H1 (cell line): ENCODE results near the gene IARS2. TPM values are rescaled to one million over a fixed set of nuclear protein-coding genes. Genes with fewer than 3 reads are reported as not detected.

Experiments used
- CTCF ChIA-PET: fragments of 300-600 bp; sonication (Branson Sonifier 250); formaldehyde crosslinking; loops from one replicate; lab custom pipeline; 2021; ENCODE audit not compliant: partially characterized antibody; lab: Charles Lee
- POLR2A ChIA-PET: fragments of 300-600 bp; sonication (Branson Sonifier 250); formaldehyde crosslinking; loops from one replicate; lab custom pipeline; 2021; ENCODE audit warnings: inconsistent platforms; ENCODE audit not compliant: partially characterized antibody; lab: Charles Lee
- DNase-seq, 2 experiments: peaks; one replicate each; pipeline versions ENCODE4 v3.0.0 to v3.0.0-alpha.2; 2010 to 2022; ENCODE audit warnings: low spot score in 2 of 2, low read depth in 1 of 2, mixed read lengths in 1 of 2
- FAIRE-seq: peaks from 2 replicates; lab custom pipeline; 2011; peaks lifted over from hg19 to GRCh38; lab: Jason Lieb, UNC
- H2AFZ ChIP-seq: 2 replicates; pipeline ENCODE4 v1.8.1; 2012; ENCODE audit warnings: low read length, inconsistent platforms
- H2AK5ac ChIP-seq: 2 replicates; pipeline ENCODE4 v1.6.1; 2013; ENCODE audit warnings: low read depth, low read length
- H2BK120ac ChIP-seq: replicated peaks from 2 replicates; pipeline ENCODE3; 2013; ENCODE audit warnings: low read depth, low read length, inconsistent platforms
- H2BK12ac ChIP-seq: 2 replicates; pipeline ENCODE4 v1.6.1; 2013; ENCODE audit warnings: low read depth, low read length
- H2BK15ac ChIP-seq: 2 replicates; pipeline ENCODE4 v1.6.1; 2013; ENCODE audit warnings: low read length
- H2BK20ac ChIP-seq: 2 replicates; pipeline ENCODE4 v1.6.1; 2013; ENCODE audit warnings: low read length
- H2BK5ac ChIP-seq: 2 replicates; pipeline ENCODE4 v1.6.1; 2013; ENCODE audit warnings: low read depth, low read length
- H3K14ac ChIP-seq: 2 replicates; pipeline ENCODE4 v1.6.1; 2013; ENCODE audit warnings: inconsistent platforms; ENCODE audit not compliant: insufficient read length
- H3K18ac ChIP-seq: 2 replicates; pipeline ENCODE4 v1.6.1; 2013; ENCODE audit warnings: low read length; ENCODE audit errors: extremely low read depth
- H3K23ac ChIP-seq: 2 replicates; pipeline ENCODE4 v1.6.1; 2013; ENCODE audit warnings: inconsistent platforms; ENCODE audit not compliant: insufficient read length
- H3K23me2 ChIP-seq: 2 replicates; pipeline ENCODE4 v1.6.1; 2013; ENCODE audit warnings: low read depth, low read length
- H3K27ac ChIP-seq: 2 replicates; pipeline ENCODE4 v1.6.1; 2011; ENCODE audit warnings: low read depth, low read length, inconsistent platforms
- H3K27me3 ChIP-seq, 4 experiments: replicated peaks in 1 of 4; 1 replicate in 1 of 4; 2 replicates in 3 of 4; pipeline versions ENCODE4 v1.6.1 to v1.8.1; 2011 to 2013; ENCODE audit warnings: low read length in 3 of 4, mild to moderate bottlenecking in 3 of 4, inconsistent platforms in 2 of 4, mixed read lengths in 2 of 4, moderate library complexity in 1 of 4; ENCODE audit not compliant: control insufficient read depth in 3 of 4, insufficient read depth in 3 of 4; ENCODE audit errors: extremely low read depth in 1 of 4
- H3K36me3 ChIP-seq, 4 experiments: 2 replicates each; pipeline versions ENCODE4 v1.6.1 to v1.8.1; 2011 to 2013; ENCODE audit warnings: mild to moderate bottlenecking in 4 of 4, low read length in 3 of 4, moderate library complexity in 2 of 4, control low read depth in 1 of 4, inconsistent platforms in 1 of 4; ENCODE audit not compliant: insufficient read depth in 4 of 4, control insufficient read depth in 2 of 4
- H3K4ac ChIP-seq: replicated peaks from 2 replicates; pipeline ENCODE3; 2013; ENCODE audit warnings: low read length, low read depth, mixed read lengths, inconsistent platforms; ENCODE audit not compliant: insufficient read length
- H3K4me1 ChIP-seq, 4 experiments: replicated peaks in 1 of 4; 1 replicate in 1 of 4; 2 replicates in 3 of 4; pipeline versions ENCODE4 v1.6.1 to v1.8.1; 2011 to 2013; ENCODE audit warnings: low read length in 3 of 4, inconsistent platforms in 2 of 4, mixed read lengths in 1 of 4; ENCODE audit not compliant: insufficient read depth in 4 of 4, control insufficient read depth in 3 of 4
- H3K4me2 ChIP-seq, 2 experiments: 2 replicates each; pipeline versions ENCODE4 v1.6.1 to v1.8.1; 2011 to 2013; ENCODE audit warnings: low read depth in 2 of 2, low read length in 2 of 2, control low read depth in 1 of 2, inconsistent platforms in 1 of 2, mild to moderate bottlenecking in 1 of 2; ENCODE audit not compliant: insufficient read depth in 1 of 2
- H3K4me3 ChIP-seq, 4 experiments: fragments of 200-600, 300-600 bp in 1 of 4; sonication (generic), shearing (Covaris generic), sonication (Bioruptor Twin) in 1 of 4; 2 replicates each; pipeline versions ENCODE4 v1.5.1 to v1.8.1; 2011 to 2016; ENCODE audit warnings: low read length in 4 of 4, low read depth in 3 of 4, control low read depth in 2 of 4, inconsistent platforms in 2 of 4, mild to moderate bottlenecking in 2 of 4, mixed read lengths in 1 of 4, moderate library complexity in 1 of 4; ENCODE audit not compliant: insufficient read depth in 2 of 4; ENCODE audit errors: extremely low read depth in 1 of 4
- H3K56ac ChIP-seq: replicated peaks from 2 replicates; pipeline ENCODE3; 2013; ENCODE audit warnings: low read depth, mild to moderate bottlenecking, mixed read lengths, low read length, inconsistent platforms; ENCODE audit not compliant: insufficient read length
- H3K79me1 ChIP-seq: 2 replicates; pipeline ENCODE4 v1.6.1; 2013; ENCODE audit warnings: low read depth, low read length, control low read depth
- H3K79me2 ChIP-seq, 2 experiments: 2 replicates each; pipeline versions ENCODE4 v1.6.1 to v1.8.1; 2012 to 2013; ENCODE audit warnings: low read length in 2 of 2, mild to moderate bottlenecking in 2 of 2, inconsistent platforms in 1 of 2; ENCODE audit not compliant: insufficient read depth in 2 of 2, control insufficient read depth in 1 of 2
- H3K9ac ChIP-seq, 4 experiments: replicated peaks in 1 of 4; 1 replicate in 1 of 4; 2 replicates in 3 of 4; pipeline versions ENCODE4 v1.6.1 to v1.8.1; 2011 to 2013; ENCODE audit warnings: low read depth in 3 of 4, low read length in 3 of 4, control low read depth in 2 of 4, mild to moderate bottlenecking in 2 of 4, moderate library complexity in 2 of 4, inconsistent platforms in 1 of 4; ENCODE audit errors: extremely low read depth in 1 of 4
- H3K9me3 ChIP-seq, 2 experiments: 2 replicates each; pipeline versions ENCODE4 v1.6.1 to v1.8.1; 2012 to 2013; ENCODE audit warnings: mild to moderate bottlenecking in 2 of 2, moderate library complexity in 2 of 2, control low read depth in 1 of 2, inconsistent platforms in 1 of 2, low read depth in 1 of 2, low read length in 1 of 2, mixed read lengths in 1 of 2; ENCODE audit not compliant: insufficient read depth in 2 of 2
- H4K20me1 ChIP-seq, 2 experiments: replicated peaks in 1 of 2; 2 replicates each; pipeline versions ENCODE3 to v1.8.1; 2011 to 2013; ENCODE audit warnings: inconsistent platforms in 2 of 2, low read length in 2 of 2, mild to moderate bottlenecking in 1 of 2; ENCODE audit not compliant: insufficient read depth in 2 of 2, control insufficient read depth in 1 of 2
- H4K5ac ChIP-seq: 2 replicates; pipeline ENCODE4 v1.6.1; 2013; ENCODE audit warnings: low read length, low read depth, mixed read lengths, inconsistent platforms; ENCODE audit not compliant: insufficient read length
- H4K8ac ChIP-seq: 2 replicates; pipeline ENCODE4 v1.8.0; 2013; ENCODE audit warnings: mild to moderate bottlenecking, moderate library complexity, low read length, inconsistent platforms; ENCODE audit not compliant: insufficient read depth; ENCODE audit errors: extremely low read depth
- H4K91ac ChIP-seq: replicated peaks from 2 replicates; pipeline ENCODE3; 2013; ENCODE audit warnings: low read length, mixed read lengths, inconsistent platforms; ENCODE audit not compliant: insufficient read length
- CBX5 ChIP-seq: fragments of 300-800, 300-1000 bp; sonication (generic); IDR thresholded peaks from 2 replicates; pipeline ENCODE4 v1.7.1; 2016; ENCODE audit warnings: antibody characterized with exemption, low read length, low read depth
- CBX8 ChIP-seq: fragments of 300-800, 300-1000 bp; sonication (generic); IDR thresholded peaks from 2 replicates; pipeline ENCODE4 v1.7.1; 2016; ENCODE audit warnings: low read depth, low read length, borderline replicate concordance
- CEBPB ChIP-seq: IDR thresholded peaks from 2 replicates; pipeline ENCODE4 v1.6.1; 2012; ENCODE audit warnings: low read depth, low read length
- CHD1 ChIP-seq: IDR thresholded peaks from 2 replicates; pipeline ENCODE4 v1.6.1; 2012; ENCODE audit warnings: low read depth, low read length, improper control_type of control experiment
- E2F6 ChIP-seq: IDR thresholded peaks from 2 replicates; pipeline ENCODE4 v1.6.1; 2012; ENCODE audit warnings: inconsistent platforms
- GABPA ChIP-seq: IDR thresholded peaks from 2 replicates; pipeline ENCODE4 v1.6.1; 2011; ENCODE audit warnings: mild to moderate bottlenecking, low read length, moderate library complexity, borderline replicate concordance; ENCODE audit not compliant: insufficient read depth
- HDAC2 ChIP-seq, 2 experiments: fragments of 300-600 bp in 1 of 2; sonication (generic) in 1 of 2; IDR thresholded peaks; 2 replicates each; pipeline ENCODE4 v1.6.1; 2011 to 2012; ENCODE audit warnings: low read depth in 2 of 2, low read length in 2 of 2, mild to moderate bottlenecking in 2 of 2, moderate library complexity in 2 of 2, borderline replicate concordance in 1 of 2, inconsistent platforms in 1 of 2
- POU5F1 ChIP-seq: IDR thresholded peaks from 2 replicates; pipeline ENCODE4 v1.6.1; 2011; ENCODE audit warnings: low read depth, mild to moderate bottlenecking, low read length, moderate library complexity
- RXRA ChIP-seq: IDR thresholded peaks from 2 replicates; pipeline ENCODE4 v1.6.1; 2011; ENCODE audit warnings: low read depth, mild to moderate bottlenecking, low read length, moderate library complexity; ENCODE audit not compliant: insufficient read depth
- SIN3A ChIP-seq, 2 experiments: IDR thresholded peaks in 1 of 2; conservative IDR thresholded peaks in 1 of 2; 2 replicates each; pipeline ENCODE4 v1.6.1; 2011 to 2012; ENCODE audit warnings: low read length in 2 of 2, improper control_type of control experiment in 1 of 2, low read depth in 1 of 2, mild to moderate bottlenecking in 1 of 2
- SRF ChIP-seq: IDR thresholded peaks from 2 replicates; pipeline ENCODE4 v1.6.1; 2011; ENCODE audit warnings: mild to moderate bottlenecking, low read depth, low read length, moderate library complexity
- TCF12 ChIP-seq: IDR thresholded peaks from 2 replicates; pipeline ENCODE4 v1.6.1; 2011; ENCODE audit warnings: low read depth, mild to moderate bottlenecking, low read length
- ZNF274 ChIP-seq: IDR thresholded peaks from 2 replicates; pipeline ENCODE4 v1.7.0; 2012; ENCODE audit warnings: low read length, borderline replicate concordance; ENCODE audit errors: extremely low read depth
- WGBS, 2 experiments: shearing (Covaris generic) in 1 of 2; methylation state at CpG; one replicate each; pipeline versions ENCODE4 v1.1.6 to v1.1.7; 2013 to 2015; ENCODE audit warnings: low lambda C conversion rate in 2 of 2, mixed read lengths in 2 of 2, inconsistent platforms in 1 of 2, low coverage in 1 of 2, missing lambda C conversion rate in 1 of 2; ENCODE audit not compliant: insufficient replicate concordance in 2 of 2, insufficient coverage in 1 of 2, insufficient read length in 1 of 2; ENCODE audit errors: extremely low coverage in 1 of 2, missing lambda C conversion rate in 1 of 2; 5-methylcytosine and 5-hydroxymethylcytosine counted together
- polyA plus RNA-seq, 7 experiments: library from polyadenylated mRNA; depleted of rRNA in 3 of 7; stranded (reverse) in 5 of 7; unstranded in 2 of 7; fragments of >200 nt in 5 of 7; fragments of 200-250 nt in 2 of 7; gene quantifications; 1 replicate in 5 of 7; 2 replicates in 1 of 7; 4 replicates in 1 of 7; pipeline versions ENCODE4 v1.2.1 to v1.2.3, GENCODE V29; 2011 to 2013; ENCODE audit warnings: missing spikeins in 2 of 7, mixed read lengths in 2 of 7
- total RNA-seq: library from RNA; stranded (reverse); fragmentation: NEBNext Ultra II Directional; extraction: Animal tissue kit (Norgen Biotek cat#: 25700); gene quantifications from 2 replicates; pipeline ENCODE4 v1.2.1, GENCODE V29; 2021

The IARS2 gene
- total and polyA plus RNA-seq, 2 of the 8 experiments (the other 6 are each of a cell fraction or from before 2014, with no cell fraction given), result 15.0 to 69.8 TPM

DNA sequence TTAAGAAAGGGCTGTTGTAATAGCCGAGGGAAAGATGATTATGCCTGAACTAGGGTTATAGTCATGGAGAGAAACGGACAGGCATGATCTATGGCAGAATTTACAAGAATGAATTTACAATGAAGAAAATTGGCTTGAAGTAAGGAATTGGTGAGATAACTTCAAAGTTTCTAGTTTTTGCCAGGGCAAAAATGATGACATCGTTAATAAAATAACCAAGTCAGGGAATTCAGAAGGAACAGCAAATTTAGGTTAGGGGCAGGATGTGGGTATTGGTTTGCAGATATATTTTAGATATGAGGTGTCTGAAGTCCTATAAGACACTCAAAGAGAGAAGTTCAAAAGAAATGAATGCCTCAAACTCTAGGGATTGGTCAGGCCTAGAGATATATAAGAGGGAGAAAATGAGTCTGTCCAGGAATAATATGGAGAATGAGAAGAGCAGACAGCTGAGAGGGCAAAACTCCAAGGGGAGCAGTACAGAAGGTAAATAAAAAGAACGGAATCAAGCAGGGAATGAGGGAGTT, 62.8 kb downstream of the IARS2 start:
- Histone ChIP-seq H3K27me3 (no peaks in the 10 kb centered on the region), H3K4me2 (no peak overlapping the region), H4K91ac (no peak overlapping the region), H3K9me3 (no peaks in the 10 kb centered on the region), H3K79me2 (no peaks in the 10 kb centered on the region), H3K36me3 (peaks cover 2 to 55% (median 36%) of the 10 kb centered on the region in 4 experiments; a peak in 6 of 8 replicates), H2BK20ac (no peak overlapping the region), H3K27ac (no peak overlapping the region), H2BK15ac (no peak overlapping the region), H2BK5ac (no peak overlapping the region), H3K18ac (no peak overlapping the region), H3K23me2 (no peaks in the 10 kb centered on the region), H3K79me1 (no peaks in the 10 kb centered on the region), H4K8ac (no peak overlapping the region), H3K56ac (no peak overlapping the region), H3K4me3 (no peak overlapping the region), H2BK120ac (no peak overlapping the region), H3K9ac (no peak overlapping the region), H3K4ac (no peak overlapping the region), H3K4me1 (no peaks in the 10 kb centered on the region), H4K20me1 (peaks cover 0 to 1% of the 10 kb centered on the region in 2 experiments), H4K5ac (no peak overlapping the region), H2BK12ac (no peak overlapping the region), H2AFZ (no peak overlapping the region), H3K23ac (no peak overlapping the region), H2AK5ac (no peak overlapping the region), H3K14ac (no peak overlapping the region)
- ChIA-PET CTCF (interaction anchor here (0.7 kb wide), 1 partner anchor 109 kb away, joined by 3 read pairs; no protein-coding TSS in a partner anchor), POLR2A (interaction anchor here (1.1 kb wide), 1 partner anchor 14 kb away, joined by 3 read pairs; no protein-coding TSS in a partner anchor)
- FAIRE-seq (no peak), DNase-seq (no peak)
- WGBS, 2 experiments, result 90% methylated on average over 4 of the region's 4 CpGs; no CpG with 5 or more reads in 1 of the 2 experiments
- no peak for TF ChIP-seq HDAC2 (IDR thresholded peaks at IDR 0.05; ENCODE audit: borderline replicate concordance in 1 of 2, low read depth in 2 of 2, low read length in 2 of 2)
- no peak for TF ChIP-seq CBX5
- TF ChIP-seq SIN3A (conservative IDR thresholded peaks at IDR 0.05 in 1 of 2, IDR thresholded peaks at IDR 0.05 in 1 of 2; ENCODE audit: low read depth in 1 of 2, low read length in 2 of 2), result no peak
- no peak for TF ChIP-seq E2F6
- TF ChIP-seq CHD1, result no peak
- TF ChIP-seq TCF12, result no peak
- TF ChIP-seq RXRA, result no peak
- TF ChIP-seq GABPA, result no peak
- no peak for TF ChIP-seq SRF
- no peak for TF ChIP-seq POU5F1
- TF ChIP-seq CBX8, result no peak
- TF ChIP-seq CEBPB, result no peak
- no peak for TF ChIP-seq ZNF274
